Mesothelial cell of epicardium (in vitro differentiated cells): Measurements from ENCODE around the gene RXFP2. TPM values are rescaled to one million over a fixed set of nuclear protein-coding genes. Genes with fewer than 3 reads are reported as not detected.

ENCODE experiments used
- DNase-seq, 2 experiments: peaks; one replicate each; pipeline ENCODE4 v3.0.0; 2021; ENCODE audit warnings: low spot score in 2 of 2; ENCODE audit not compliant: unreplicated experiment in 2 of 2
- H3K27ac Mint-ChIP-seq: 2 replicates; pipeline ENCODE4 v1.8.0; 2021; ENCODE audit warnings: mixed read lengths
- H3K27me3 Mint-ChIP-seq: 2 replicates; pipeline ENCODE4 v1.8.0; 2021; ENCODE audit warnings: low read depth, mixed read lengths
- H3K36me3 Mint-ChIP-seq: 2 replicates; pipeline ENCODE4 v1.8.0; 2021; ENCODE audit warnings: mixed read lengths
- H3K4me1 Mint-ChIP-seq: 2 replicates; pipeline ENCODE4 v1.8.0; 2021; ENCODE audit warnings: mixed read lengths
- H3K4me3 Mint-ChIP-seq: 2 replicates; pipeline ENCODE4 v1.8.0; 2021; ENCODE audit warnings: mild to moderate bottlenecking, moderate library complexity, mixed read lengths
- H3K9me3 Mint-ChIP-seq: 2 replicates; pipeline ENCODE4 v1.8.0; 2021; ENCODE audit warnings: mixed read lengths
- CTCF ChIP-seq: fragments of 200-600 bp; sonication (generic); IDR thresholded peaks from one replicate; pipeline ENCODE4 v1.5.0; 2021; ENCODE audit warnings: antibody characterized with exemption; ENCODE audit not compliant: unreplicated experiment
- total RNA-seq: library from RNA; stranded (reverse); gene quantifications from 3 replicates; pipeline ENCODE4 v1.2.1, GENCODE V29; 2021

RXFP2 gene
- 0.35 to 0.59 TPM (median 0.45 TPM) in 3 replicates for total RNA-seq

GRCh38 chr13:31739226-31739625 lies at the start of gene RXFP2:
RXFP2 (plus strand) TSS chr13:31739526; CDS start chr13:31739613, 87 bp downstream.
- Mint-ChIP-seq H3K4me1 (peaks cover 11% of the 10 kb centered on the region), H3K4me3 (no peak within 1 kb of the TSS), H3K9me3 (peaks cover 5% of the 10 kb centered on the region), H3K36me3 (no peaks in the 10 kb centered on the region), H3K27me3 (peaks cover 12% of the 10 kb centered on the region), H3K27ac (no peak within 1 kb of the TSS)
- DNase-seq: no peak
- TF ChIP-seq CTCF: no peak

- Mint-ChIP-seq H3K36me3 (peaks cover 3% of the 10 kb centered on the region), H3K27me3 (peaks cover 2% of the 10 kb centered on the region), H3K9me3 (peaks cover 23% of the 10 kb centered on the region), H3K4me3 (no peak overlapping the region), H3K27ac (no peak overlapping the region), H3K4me1 (peaks cover 11% of the 10 kb centered on the region)
- no peak for TF ChIP-seq CTCF
- no peak for DNase-seq
These were observed 42.0 kb upstream of the RXFP2 start for GRCh38 chr13:31697290-31697689.

- Mint-ChIP-seq H3K36me3 (peaks cover 3% of the 10 kb centered on the region), H3K4me3 (no peak overlapping the region), H3K27me3 (peaks cover 9% of the 10 kb centered on the region), H3K9me3 (peaks cover 10% of the 10 kb centered on the region), H3K4me1 (peaks cover 11% of the 10 kb centered on the region), H3K27ac (no peak overlapping the region)
- DNase-seq: no peak
- no peak for TF ChIP-seq CTCF
These were observed 39.7 kb upstream of the RXFP2 start for GRCh38 chr13:31699650-31700049.

GRCh38 chr13:31703780-31704179 lies 35.5 kb upstream of the RXFP2 start:
- peaks cover 5% of the 10 kb centered on the region for H3K9me3 Mint-ChIP-seq
- DNase-seq: no peak
- no peak for TF ChIP-seq CTCF
- H3K27ac Mint-ChIP-seq: no peak overlapping the region
- no peaks in the 10 kb centered on the region for H3K36me3 Mint-ChIP-seq
- H3K4me1 Mint-ChIP-seq: no peaks in the 10 kb centered on the region
- peaks cover 13% of the 10 kb centered on the region for H3K27me3 Mint-ChIP-seq
- no peak overlapping the region for H3K4me3 Mint-ChIP-seq

GRCh38 chr13:31706105-31706504 lies 33.2 kb upstream of the RXFP2 start:
- no peaks in the 10 kb centered on the region for H3K36me3 Mint-ChIP-seq
- H3K27ac Mint-ChIP-seq: no peak overlapping the region
- H3K4me1 Mint-ChIP-seq: peaks cover 3% of the 10 kb centered on the region
- no peaks in the 10 kb centered on the region for H3K9me3 Mint-ChIP-seq
- no peak for DNase-seq
- H3K4me3 Mint-ChIP-seq: no peak overlapping the region
- H3K27me3 Mint-ChIP-seq: peaks cover 16% of the 10 kb centered on the region
- TF ChIP-seq CTCF: no peak

- Mint-ChIP-seq H3K27me3 (peaks cover 20% of the 10 kb centered on the region), H3K4me3 (no peak overlapping the region)
- no peak for TF ChIP-seq CTCF
These were observed 21.7 kb upstream of the RXFP2 start for GRCh38 chr13:31717583-31717982.

More at GRCh38 chr13:31717583-31717982, 21.7 kb upstream of the RXFP2 start:
- Mint-ChIP-seq H3K27ac (no peak overlapping the region), H3K4me1 (peaks cover 8% of the 10 kb centered on the region), H3K9me3 (peaks cover 4% of the 10 kb centered on the region), H3K36me3 (peaks cover 3% of the 10 kb centered on the region)
- no peak for DNase-seq
